Small intestine (tissue), 7 donors: ENCODE measurements around the gene ANKRD44. TPM values are rescaled to one million over a fixed set of nuclear protein-coding genes. Genes with fewer than 3 reads are reported as not detected.

ENCODE experiments used
- DNase-seq, 2 donors: peaks; one replicate each; pipeline versions ENCODE4 v3.0.0 to v3.0.0-alpha.2; 2013
- FAIRE-seq: peaks from 2 replicates; lab custom pipeline; 2012; peaks lifted over from hg19 to GRCh38; lab: Jason Lieb, UNC
- H3K27ac ChIP-seq, 3 donors: one replicate each; pipeline ENCODE4 v1.5.1; 2013; ENCODE audit warnings: low read length in 2 of 3, mild to moderate bottlenecking in 2 of 3, control low read depth in 1 of 3, inconsistent platforms in 1 of 3, low read depth in 1 of 3, moderate library complexity in 1 of 3
- H3K27me3 ChIP-seq, 3 donors: one replicate each; pipeline ENCODE4 v1.6.1; 2013; ENCODE audit warnings: low read length in 3 of 3, inconsistent platforms in 1 of 3; ENCODE audit not compliant: control insufficient read depth in 3 of 3, insufficient read depth in 3 of 3
- H3K36me3 ChIP-seq, 3 donors: one replicate each; pipeline ENCODE4 v1.6.1; 2013; ENCODE audit warnings: low read length in 3 of 3, inconsistent platforms in 1 of 3, low read depth in 1 of 3, mild to moderate bottlenecking in 1 of 3, moderate library complexity in 1 of 3; ENCODE audit not compliant: control insufficient read depth in 3 of 3, insufficient read depth in 2 of 3
- H3K4me1 ChIP-seq, 3 donors: one replicate each; pipeline ENCODE4 v1.6.1; 2013; ENCODE audit warnings: low read length in 2 of 3, inconsistent platforms in 1 of 3, low read depth in 1 of 3, mild to moderate bottlenecking in 1 of 3, moderate library complexity in 1 of 3; ENCODE audit not compliant: control insufficient read depth in 3 of 3, insufficient read depth in 2 of 3
- H3K4me3 ChIP-seq, 3 donors: one replicate each; pipeline ENCODE4 v1.5.1; 2013; ENCODE audit warnings: low read length in 3 of 3, control low read depth in 1 of 3, inconsistent platforms in 1 of 3, low read depth in 1 of 3, mild to moderate bottlenecking in 1 of 3, moderate library complexity in 1 of 3
- H3K9me3 ChIP-seq, 2 donors: one replicate each; pipeline ENCODE4 v1.6.1; 2013; ENCODE audit warnings: low read depth in 1 of 2, low read length in 1 of 2; ENCODE audit not compliant: control insufficient read depth in 2 of 2, insufficient read depth in 1 of 2
- WGBS, 3 donors: extraction: QIAGEN DNeasy Blood & Tissue Kit; methylation state at CpG; one replicate each; pipeline ENCODE4 v1.1.7; 2013; 5-methylcytosine and 5-hydroxymethylcytosine counted together
- polyA plus RNA-seq, 4 donors: library from polyadenylated mRNA; stranded (reverse) in 3 of 4; unstranded in 1 of 4; fragments of 200-250 nt in 3 of 4; fragments of 120-200 nt in 1 of 4; gene quantifications; one replicate each; pipeline versions ENCODE4 v1.2.1 to v1.2.3, GENCODE V29; 2013
- donor health status: healthy with polysubstance abuse.
- donor health status: control.
- donor health status: control.
- donor health status: Bipolar disorder and iron deficiency.
- donor health status: healthy.

ANKRD44 gene
- polyA plus RNA-seq, 4 donors = 0.89 to 5.2 (median 1.7) TPM

DNA sequence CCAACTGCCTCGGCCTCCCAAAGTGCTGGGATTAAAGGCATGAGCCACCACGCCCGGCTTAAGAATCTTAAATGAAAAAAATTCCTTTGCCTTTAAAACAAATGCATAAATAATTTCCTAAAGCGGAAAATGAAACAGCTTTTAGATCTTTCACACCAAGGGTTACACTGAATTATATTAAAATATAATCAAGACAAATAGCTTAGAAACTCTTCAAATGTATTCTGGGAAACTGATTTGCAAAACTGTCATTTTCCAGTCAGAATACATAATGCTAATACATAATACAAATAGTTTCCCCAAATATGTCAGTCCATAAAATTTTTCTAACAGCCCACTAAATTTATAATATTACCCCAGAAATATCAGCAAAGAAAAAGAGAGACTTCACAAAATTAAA, 315.8 kb downstream of the ANKRD44 start:
- peaks cover 0 to 3% (median 0%) of the 10 kb centered on the region in 3 donors for H3K36me3 ChIP-seq
- H3K27me3 ChIP-seq = no peaks in the 10 kb centered on the region
- no peak overlapping the region for H3K4me3 ChIP-seq
- H3K9me3 ChIP-seq = no peaks in the 10 kb centered on the region
- FAIRE-seq (no peak), DNase-seq (no peak)
- no peaks in the 10 kb centered on the region for H3K4me1 ChIP-seq
- no peak overlapping the region for H3K27ac ChIP-seq
- WGBS, 3 donors = 75 to 87% (median 83%) methylated on average over 4 of the region's 4 CpGs

DNA sequence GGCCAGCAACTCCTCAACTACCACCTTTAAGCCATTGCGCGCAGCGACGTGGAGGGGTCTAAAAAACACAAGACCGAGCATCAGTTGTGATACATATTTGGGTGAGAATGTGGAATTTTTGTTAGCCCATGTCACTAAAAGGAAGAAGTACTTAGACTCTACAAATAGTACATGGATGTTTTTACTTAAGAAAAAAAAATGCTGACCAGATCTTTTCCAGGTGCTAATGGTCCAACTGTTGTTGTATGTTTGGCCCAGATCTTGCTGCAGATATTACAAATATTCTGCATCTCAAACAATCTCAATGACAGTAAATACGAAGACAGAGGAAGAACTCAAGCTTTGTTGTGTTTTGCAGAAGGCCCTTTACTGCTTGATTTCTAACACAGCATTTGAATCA, 317.0 kb downstream of the ANKRD44 start:
- 95 to 98% (median 96%) methylated on average over 6 of the region's 6 CpGs for WGBS, 3 donors
- FAIRE-seq = no peak
- H3K9me3 ChIP-seq = no peaks in the 10 kb centered on the region
- no peak overlapping the region for H3K4me3 ChIP-seq
- peaks cover 0 to 3% (median 0%) of the 10 kb centered on the region in 3 donors for H3K36me3 ChIP-seq
- no peak overlapping the region for H3K27ac ChIP-seq
- no peak for DNase-seq
- no peaks in the 10 kb centered on the region for H3K4me1 ChIP-seq
- H3K27me3 ChIP-seq = no peaks in the 10 kb centered on the region

- Histone ChIP-seq H3K9me3 (no peaks in the 10 kb centered on the region), H3K4me1 (peaks cover 0 to 4% (median 0%) of the 10 kb centered on the region in 3 donors), H3K4me3 (no peak overlapping the region), H3K27ac (no peak overlapping the region), H3K36me3 (peaks cover 0 to 3% (median 0%) of the 10 kb centered on the region in 3 donors), H3K27me3 (no peaks in the 10 kb centered on the region)
- 94 to 100% (median 95%) methylated on average over 1 of the region's 1 CpG for WGBS, 3 donors
- no peak for FAIRE-seq
- DNase-seq = no peak
Observed at GRCh38 chr2:196992466-196992865, 318.1 kb downstream of the ANKRD44 start.

DNA sequence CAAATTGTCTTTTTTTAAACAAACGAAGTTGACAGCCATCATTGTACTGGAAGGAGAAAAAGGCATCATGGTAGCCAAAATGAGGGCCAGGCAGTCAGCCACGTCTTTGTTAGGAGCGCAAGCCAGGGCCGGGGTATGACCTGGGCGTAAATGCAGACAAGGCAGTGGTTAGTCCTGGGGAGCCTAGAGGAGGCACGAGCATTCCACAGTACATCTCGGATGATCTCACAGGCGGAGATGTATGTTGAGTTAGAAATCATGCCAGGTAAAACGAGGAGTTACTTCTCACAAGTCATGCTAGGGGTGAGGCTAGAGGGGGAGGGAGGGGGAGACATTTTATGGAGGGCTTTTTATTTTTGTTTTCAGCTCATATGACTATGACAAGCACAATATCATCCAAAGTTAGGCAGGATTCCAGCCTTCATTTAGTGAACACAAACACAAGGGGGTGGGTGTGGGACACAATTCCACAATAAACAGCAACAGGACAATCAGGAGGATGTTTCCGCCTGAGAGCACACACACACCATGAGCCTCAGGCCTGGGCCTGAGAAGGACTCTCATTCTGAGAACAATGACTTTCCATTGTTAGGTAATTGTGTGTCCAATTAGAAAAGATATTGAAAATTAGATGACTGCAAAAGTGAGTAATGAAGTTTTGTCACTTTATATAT, 319.7 kb downstream of the ANKRD44 start:
- 95 to 96% (median 96%) methylated on average over 10 of the region's 10 CpGs for WGBS, 3 donors
- H3K4me1 ChIP-seq = peaks cover 0 to 5% (median 0%) of the 10 kb centered on the region in 3 donors
- no peak for FAIRE-seq
- no peak for DNase-seq
- H3K36me3 ChIP-seq = peaks cover 0 to 3% (median 0%) of the 10 kb centered on the region in 3 donors
- H3K4me3 ChIP-seq = no peak overlapping the region
- no peak overlapping the region for H3K27ac ChIP-seq
- H3K9me3 ChIP-seq = no peaks in the 10 kb centered on the region
- H3K27me3 ChIP-seq = no peaks in the 10 kb centered on the region

GRCh38 chr2:196990092-196990491, 320.5 kb downstream of the ANKRD44 start:
- peaks cover 0 to 3% (median 0%) of the 10 kb centered on the region in 3 donors for H3K36me3 ChIP-seq
- FAIRE-seq (no peak), DNase-seq (no peak)
- no peaks in the 10 kb centered on the region for H3K27me3 ChIP-seq
- H3K4me3 ChIP-seq = no peak overlapping the region
- 87 to 93% (median 88%) methylated on average over 1 of the region's 1 CpG for WGBS, 3 donors
- H3K27ac ChIP-seq = no peak overlapping the region
- no peaks in the 10 kb centered on the region for H3K9me3 ChIP-seq
- peaks cover 0 to 5% (median 0%) of the 10 kb centered on the region in 3 donors for H3K4me1 ChIP-seq

GRCh38 chr2:196989496-196989895, 321.1 kb downstream of the ANKRD44 start:
- no peak overlapping the region for H3K4me3 ChIP-seq
- H3K27ac ChIP-seq = no peak overlapping the region
- peaks cover 0 to 5% (median 0%) of the 10 kb centered on the region in 3 donors for H3K4me1 ChIP-seq
- H3K27me3 ChIP-seq = no peaks in the 10 kb centered on the region
- no peaks in the 10 kb centered on the region for H3K9me3 ChIP-seq
- FAIRE-seq (no peak), DNase-seq (no peak)
- H3K36me3 ChIP-seq = peaks cover 0 to 3% (median 0%) of the 10 kb centered on the region in 3 donors
- WGBS, 3 donors = 81 to 87% (median 84%) methylated on average over 4 of the region's 4 CpGs

DNA sequence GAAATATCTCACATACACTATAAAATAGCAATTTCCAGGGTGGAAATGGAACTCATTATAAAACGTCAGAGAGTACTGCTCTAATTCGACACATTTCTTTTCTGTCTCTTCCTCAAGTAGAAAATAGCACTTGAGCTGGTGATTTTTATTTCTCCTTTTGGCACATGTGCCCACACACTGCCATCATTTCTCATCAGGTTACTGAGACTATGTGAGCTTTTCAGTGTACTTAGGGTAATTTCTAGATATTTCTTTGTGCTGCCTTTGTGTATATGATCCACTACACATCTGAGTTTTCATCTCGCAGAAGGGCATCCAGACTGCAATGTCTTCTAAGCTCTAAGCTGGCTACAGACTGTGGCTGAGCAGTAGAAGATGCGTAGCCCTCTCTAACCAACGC, 321.9 kb downstream of the ANKRD44 start:
- no peak for DNase-seq
- WGBS, 3 donors = 77 to 87% (median 83%) methylated on average over 5 of the region's 5 CpGs
- Histone ChIP-seq H3K4me1 (peaks cover 0 to 5% (median 0%) of the 10 kb centered on the region in 3 donors), H3K4me3 (no peak overlapping the region), H3K27me3 (no peaks in the 10 kb centered on the region), H3K27ac (peak overlapping the region in 1 of 3 donors; percentile 24), H3K36me3 (peaks cover 0 to 3% (median 0%) of the 10 kb centered on the region in 3 donors), H3K9me3 (no peaks in the 10 kb centered on the region)
- no peak for FAIRE-seq

DNA sequence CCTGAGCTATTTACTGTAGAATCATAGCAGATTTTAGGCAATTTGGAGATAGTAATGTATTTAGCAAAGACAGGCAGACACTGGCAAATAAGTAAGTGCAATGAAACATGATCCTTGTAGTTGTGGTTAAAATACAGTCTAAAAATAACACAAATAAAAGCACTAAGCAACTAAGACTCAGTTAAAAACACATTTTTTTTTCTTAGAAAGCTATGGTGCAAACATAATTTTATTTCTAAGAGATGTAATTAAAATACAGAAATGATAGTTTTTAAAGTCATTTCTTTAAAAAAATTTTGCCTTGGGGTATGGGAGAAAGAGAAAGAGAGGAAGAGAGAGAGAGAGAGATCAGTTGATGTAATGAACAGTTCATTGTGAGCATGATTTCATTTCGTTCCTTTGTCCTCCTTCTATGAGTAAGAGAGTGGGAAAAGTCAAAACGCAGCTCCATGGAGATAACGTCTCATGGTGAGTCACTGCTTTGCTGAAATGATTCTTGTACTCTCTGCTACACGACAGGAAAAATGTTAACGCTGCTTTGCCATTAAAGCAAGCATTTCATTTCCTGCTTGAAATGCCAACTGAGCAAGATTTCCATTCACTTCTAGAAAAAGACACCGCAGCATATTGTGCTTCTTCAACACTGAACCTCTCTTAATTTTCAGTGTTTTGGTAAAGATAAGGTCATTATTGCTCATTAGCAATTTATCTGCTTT, 322.8 kb downstream of the ANKRD44 start:
- DNase-seq (peak; percentile 73 to 90), FAIRE-seq (peak; percentile 83)
- Histone ChIP-seq H3K27ac (peak overlapping the region in 1 of 3 donors; percentile 43), H3K9me3 (no peaks in the 10 kb centered on the region), H3K36me3 (peaks cover 0 to 3% (median 0%) of the 10 kb centered on the region in 3 donors), H3K27me3 (no peaks in the 10 kb centered on the region), H3K4me3 (no peak overlapping the region), H3K4me1 (peaks cover 0 to 5% (median 0%) of the 10 kb centered on the region in 3 donors)
- WGBS, 3 donors = 3 to 6% (median 3%) methylated on average over 6 of the region's 6 CpGs
